Heart right ventricle (tissue), 16 donors: ENCODE data around the gene GRID1. TPM values are rescaled to one million over a fixed set of nuclear protein-coding genes. Genes with fewer than 3 reads are reported as not detected.

ENCODE experiments used
- ATAC-seq, 8 donors: fragments of 200-7000 bp; cut with Tn5 transposase; one replicate each; pipeline ENCODE4 v1.9.1; 2020; ENCODE audit warnings: mild to moderate bottlenecking in 8 of 8, moderate library complexity in 8 of 8, moderate number of reproducible peaks in 1 of 8
- DNase-seq, 2 donors: peaks; one replicate each; pipeline ENCODE4 v3.0.0-alpha.2; 2020
- H3K27ac ChIP-seq, 10 donors: fragments of 200-600 bp; sonication (generic) in 2 of 10; one replicate each; pipeline versions ENCODE4 v1.5.0 to v1.8.0; 2020 to 2022; ENCODE audit warnings: mild to moderate bottlenecking in 3 of 10
- H3K27me3 ChIP-seq, 7 donors: fragments of 200-600 bp; one replicate each; pipeline ENCODE4 v1.8.0; 2021 to 2022; ENCODE audit warnings: mild to moderate bottlenecking in 2 of 7
- H3K36me3 ChIP-seq, 9 donors: fragments of 200-600 bp; sonication (generic) in 1 of 9; one replicate each; pipeline versions ENCODE4 v1.5.0 to v1.8.0; 2020 to 2022; ENCODE audit warnings: mild to moderate bottlenecking in 2 of 9
- H3K4me1 ChIP-seq, 9 donors: fragments of 200-600 bp; sonication (generic) in 1 of 9; one replicate each; pipeline versions ENCODE4 v1.5.0 to v1.8.0; 2020 to 2022; ENCODE audit warnings: mild to moderate bottlenecking in 4 of 9
- H3K4me3 ChIP-seq, 10 donors: fragments of 200-600 bp; sonication (generic) in 2 of 10; one replicate each; pipeline versions ENCODE4 v1.5.0 to v1.8.0; 2020 to 2022; ENCODE audit warnings: mild to moderate bottlenecking in 7 of 10, moderate library complexity in 2 of 10
- H3K9me3 ChIP-seq, 11 donors: fragments of 200-600 bp in 10 of 11; sonication (generic) in 2 of 11; one replicate each; pipeline versions ENCODE4 v1.5.0 to v1.8.0; 2013 to 2022; ENCODE audit warnings: mild to moderate bottlenecking in 2 of 11, control low read depth in 1 of 11, moderate library complexity in 1 of 11
- CTCF ChIP-seq, 9 donors: fragments of 200-600 bp; sonication (generic) in 2 of 9; IDR thresholded peaks; one replicate each; pipeline versions ENCODE4 v1.5.0 to v1.8.0; 2021 to 2022; ENCODE audit warnings: antibody characterized with exemption in 9 of 9, mild to moderate bottlenecking in 5 of 9, moderate library complexity in 1 of 9
- WGBS, 2 donors: extraction: QIAGEN DNeasy Blood & Tissue Kit; methylation state at CpG; one replicate each; pipeline ENCODE4 v1.1.7; 2013; ENCODE audit warnings: inconsistent platforms in 1 of 2; 5-methylcytosine and 5-hydroxymethylcytosine counted together
- intact Hi-C, 10 donors: fragments of 100-400 bp; cut with DNase I; formaldehyde crosslinking; loops; one replicate each; pipeline versions ENCODE4 v1.11.1 to v1.14.2; 2022
- polyA plus RNA-seq, 2 donors: library from polyadenylated mRNA; stranded (reverse); fragments of 200-250 nt; gene quantifications; one replicate each; pipeline ENCODE4 v1.2.3, GENCODE V29; 2013
- total RNA-seq, 10 donors: library from RNA; stranded (reverse); fragmentation: NEBNext Ultra II Directional in 3 of 10; extraction: Animal tissue kit (Norgen Biotek cat#: 25700) in 3 of 10; gene quantifications; one replicate each; pipeline versions ENCODE4 v1.2.1 to v1.2.4, GENCODE V29; 2021 to 2023
- donor health status: Arrhythmogenic right ventricular cardiomyopathy.
- donor health status: ischemic (EF 13 %, LVEDD 7.1; RV severe dilation, severe dysfunction).
- donor health status: healthy with polysubstance abuse.
- donor health status: DM: no; HTN: yes; CAD: no.
- donor health status: DM: no; HTN: no; CAD: no.
- donor health status: ischemic (EF 25% LVEDD 6.9; RV normal size, moderate dysfunction).
- donor health status: ischemic (EF 25% LVEDD 5.7; RV mildly dilated, moderate dysfunction).
- donor health status: healthy.
- donor health status: DM: yes; HTN: yes; CAD: no.
- donor health status: Ischemic cardiomyopathy.
- donor health status: ischemic (EF 35%, LVEDD 5.7; RV mildly dilated, moderate dysfunction).
- donor health status: nonischemic (EF 11% LVEDD 7.7; RV severe dilation, severe dysfunction).
- donor health status: DM: yes; HTN: yes; CAD: no.
- donor health status: PGD.
- donor health status: ischemic (EF 29% LVEDD 5.4; RV normal size, mild dysfunction).
- donor health status: nonischemic (EF 23%, LVEDD 6.1; RV moderate dilation, normal function).

Gene GRID1
- total and polyA plus RNA-seq, 12 donors, result 0.44 to 3.4 (median 1.5) TPM

- Histone ChIP-seq H3K27me3 (no peaks in the 10 kb centered on the region), H3K4me1 (no peaks in the 10 kb centered on the region), H3K36me3 (no peaks in the 10 kb centered on the region), H3K4me3 (no peak overlapping the region), H3K9me3 (peaks cover 0 to 7% (median 0%) of the 10 kb centered on the region in 11 donors), H3K27ac (no peak overlapping the region)
- no peak for DNase-seq
- intact Hi-C loops, result no loop called here
- 80 to 81% methylated on average over 2 of the region's 2 CpGs for WGBS, 2 donors
- no peak for TF ChIP-seq CTCF (IDR thresholded peaks at IDR 0.05)
- ATAC-seq, result no peak
Measured at GRCh38 chr10:85778074-85778473, 588.5 kb downstream of the GRID1 start.

GRCh38 chr10:85767891-85768290 is 598.7 kb downstream of the GRID1 start:
- H3K9me3 ChIP-seq, result peaks cover 0 to 15% (median 0%) of the 10 kb centered on the region in 11 donors
- 32 to 44% methylated on average over 2 of the region's 2 CpGs for WGBS, 2 donors

GRCh38 chr10:85764108-85764507 is 602.5 kb downstream of the GRID1 start:
- Histone ChIP-seq H3K27ac (no peak overlapping the region), H3K4me1 (no peaks in the 10 kb centered on the region), H3K9me3 (peaks cover 0 to 4% (median 0%) of the 10 kb centered on the region in 11 donors), H3K4me3 (no peak overlapping the region), H3K27me3 (peaks cover 0 to 4% (median 0%) of the 10 kb centered on the region in 7 donors), H3K36me3 (no peaks in the 10 kb centered on the region)
- 73 to 74% methylated on average over 2 of the region's 2 CpGs for WGBS, 2 donors
- intact Hi-C loops, result no loop called here
- DNase-seq (no peak), ATAC-seq (no peak)
- no peak for TF ChIP-seq CTCF (IDR thresholded peaks at IDR 0.05)

More at GRCh38 chr10:85767891-85768290, 598.7 kb downstream of the GRID1 start:
- intact Hi-C loops, result no loop called here
- Histone ChIP-seq H3K4me3 (no peak overlapping the region), H3K27ac (no peak overlapping the region), H3K36me3 (no peaks in the 10 kb centered on the region), H3K4me1 (no peaks in the 10 kb centered on the region), H3K27me3 (peaks cover 0 to 3% (median 0%) of the 10 kb centered on the region in 7 donors)
- no peak for TF ChIP-seq CTCF (IDR thresholded peaks at IDR 0.05)
- ATAC-seq (no peak), DNase-seq (no peak)

GRCh38 chr10:85761906-85762445 is 604.6 kb downstream of the GRID1 start:
- WGBS, 2 donors, result 45 to 52% methylated on average over 3 of the region's 3 CpGs
- intact Hi-C loops, result no loop called here
- Histone ChIP-seq H3K4me3 (no peak overlapping the region), H3K4me1 (no peaks in the 10 kb centered on the region), H3K36me3 (no peaks in the 10 kb centered on the region), H3K27ac (no peak overlapping the region), H3K27me3 (peaks cover 0 to 4% (median 0%) of the 10 kb centered on the region in 7 donors), H3K9me3 (no peaks in the 10 kb centered on the region)
- DNase-seq (no peak), ATAC-seq (no peak)
- no peak for TF ChIP-seq CTCF (IDR thresholded peaks at IDR 0.05)
